Colonic mucosa (tissue), 4 donors: Measurements from ENCODE around the gene BRSK2. TPM values are rescaled to one million over a fixed set of nuclear protein-coding genes. Genes with fewer than 3 reads are reported as not detected.

Experiments used
- DNase-seq: peaks from one replicate; pipeline ENCODE4 v3.0.0-alpha.2; 2020
- H3K27ac ChIP-seq: fragments of 200-600 bp; one replicate; pipeline ENCODE4 v1.8.0; 2021
- H3K27me3 ChIP-seq: fragments of 200-600 bp; one replicate; pipeline ENCODE4 v1.8.0; 2021
- H3K36me3 ChIP-seq: fragments of 200-600 bp; one replicate; pipeline ENCODE4 v1.8.0; 2021
- H3K4me1 ChIP-seq: fragments of 200-600 bp; one replicate; pipeline ENCODE4 v1.8.0; 2021; ENCODE audit warnings: mild to moderate bottlenecking
- H3K4me3 ChIP-seq: fragments of 200-600 bp; one replicate; pipeline ENCODE4 v1.8.0; 2021
- H3K9ac ChIP-seq, 2 donors: one replicate each; pipeline ENCODE4 v1.7.0; 2013; ENCODE audit warnings: control low read depth in 2 of 2, low read depth in 2 of 2, low read length in 2 of 2
- H3K9me3 ChIP-seq: fragments of 200-600 bp; one replicate; pipeline ENCODE4 v1.8.0; 2021
- CTCF ChIP-seq: fragments of 200-600 bp; IDR thresholded peaks from one replicate; pipeline ENCODE4 v1.8.0; 2022; ENCODE audit warnings: antibody characterized with exemption, mild to moderate bottlenecking
- intact Hi-C: fragments of 100-400 bp; cut with DNase I; formaldehyde crosslinking; loops from one replicate; pipeline ENCODE4 v1.14.1; 2022
- total RNA-seq, 2 donors: library from RNA; stranded (reverse); fragmentation: NEBNext Ultra II Directional in 1 of 2; extraction: Animal tissue kit (Norgen Biotek cat#: 25700) in 1 of 2; gene quantifications; one replicate each; pipeline ENCODE4 v1.2.1, GENCODE V29; 2021
- donor health status: healthy.
- donor health status: DM: no; HTN: no; CAD: no.
- donor health status: DM: no; HTN: no; CAD: no.

BRSK2 gene
- total RNA-seq, 2 donors from 2014 or later: 0.52 to 1.2 TPM

- intact Hi-C loops: no loop called here
- no peak overlapping the region for H3K27ac ChIP-seq
Measured at GRCh38 chr11:1371377-1371776, 18.4 kb upstream of the BRSK2 start.

GRCh38 chr11:1371836-1372465, 17.8 kb upstream of the BRSK2 start:
- Histone ChIP-seq H3K27me3 (no peaks in the 10 kb centered on the region), H3K9ac (no peak overlapping the region), H3K36me3 (no peaks in the 10 kb centered on the region), H3K27ac (no peak overlapping the region), H3K9me3 (no peaks in the 10 kb centered on the region), H3K4me3 (no peak overlapping the region), H3K4me1 (no peaks in the 10 kb centered on the region)
- DNase-seq: no peak
- intact Hi-C loops: no loop called here
- no peak for TF ChIP-seq CTCF

More at GRCh38 chr11:1371377-1371776, 18.4 kb upstream of the BRSK2 start:
- no peaks in the 10 kb centered on the region for H3K36me3 ChIP-seq
- no peaks in the 10 kb centered on the region for H3K27me3 ChIP-seq
- H3K4me1 ChIP-seq: no peaks in the 10 kb centered on the region
- TF ChIP-seq CTCF: no peak
- no peaks in the 10 kb centered on the region for H3K9me3 ChIP-seq
- H3K4me3 ChIP-seq: no peak overlapping the region
- no peak for DNase-seq
- H3K9ac ChIP-seq: no peak overlapping the region

- Histone ChIP-seq H3K9ac (no peak overlapping the region), H3K4me1 (no peaks in the 10 kb centered on the region), H3K27me3 (no peaks in the 10 kb centered on the region), H3K36me3 (no peaks in the 10 kb centered on the region), H3K27ac (no peak overlapping the region), H3K4me3 (no peak overlapping the region), H3K9me3 (no peaks in the 10 kb centered on the region)
- intact Hi-C loops: no loop called here
- no peak for TF ChIP-seq CTCF
- DNase-seq: no peak
Measured at GRCh38 chr11:1372660-1373059, 17.1 kb upstream of the BRSK2 start.

GRCh38 chr11:1373536-1374214, 16.1 kb upstream of the BRSK2 start:
- intact Hi-C loops: no loop called here
- Histone ChIP-seq H3K9me3 (no peaks in the 10 kb centered on the region), H3K36me3 (no peaks in the 10 kb centered on the region), H3K9ac (no peak overlapping the region), H3K4me1 (no peaks in the 10 kb centered on the region), H3K27ac (no peak overlapping the region), H3K27me3 (no peaks in the 10 kb centered on the region), H3K4me3 (no peak overlapping the region)
- TF ChIP-seq CTCF: no peak
- no peak for DNase-seq

- DNase-seq: no peak
- Histone ChIP-seq H3K27me3 (no peaks in the 10 kb centered on the region), H3K9ac (no peak overlapping the region), H3K27ac (no peak overlapping the region), H3K4me1 (no peaks in the 10 kb centered on the region), H3K4me3 (no peak overlapping the region), H3K9me3 (no peaks in the 10 kb centered on the region), H3K36me3 (no peaks in the 10 kb centered on the region)
- TF ChIP-seq CTCF: no peak
- intact Hi-C loops: no loop called here
Measured at GRCh38 chr11:1375161-1375954, 14.4 kb upstream of the BRSK2 start.
